HL-60 (cell line): ENCODE data around the gene PRODH2.

ENCODE experiments used
- GABPA ChIP-seq: IDR thresholded peaks from 2 replicates; pipeline ENCODE4 v1.6.1; 2012; ENCODE audit warnings: low read depth
- POLR2AphosphoS5 ChIP-seq: IDR thresholded peaks from 2 replicates; pipeline ENCODE4 v1.6.1; 2012; ENCODE audit warnings: low read depth
- SPI1 ChIP-seq: IDR thresholded peaks from 2 replicates; pipeline ENCODE4 v1.6.1; 2012; ENCODE audit warnings: low read depth, mild to moderate bottlenecking, borderline replicate concordance
- TF ChIP-seq, protein P1 (sequence below): IDR thresholded peaks from one replicate; pipeline ENCODE4 v1.5.1; 2011; ENCODE audit warnings: low read length, control low read depth, inconsistent platforms; ENCODE audit not compliant: insufficient read depth
- TF ChIP-seq, protein P2 (sequence below): IDR thresholded peaks from 2 replicates; pipeline ENCODE4 v1.6.1; 2012; ENCODE audit warnings: low read depth; ENCODE audit not compliant: insufficient replicate concordance

DNA sequence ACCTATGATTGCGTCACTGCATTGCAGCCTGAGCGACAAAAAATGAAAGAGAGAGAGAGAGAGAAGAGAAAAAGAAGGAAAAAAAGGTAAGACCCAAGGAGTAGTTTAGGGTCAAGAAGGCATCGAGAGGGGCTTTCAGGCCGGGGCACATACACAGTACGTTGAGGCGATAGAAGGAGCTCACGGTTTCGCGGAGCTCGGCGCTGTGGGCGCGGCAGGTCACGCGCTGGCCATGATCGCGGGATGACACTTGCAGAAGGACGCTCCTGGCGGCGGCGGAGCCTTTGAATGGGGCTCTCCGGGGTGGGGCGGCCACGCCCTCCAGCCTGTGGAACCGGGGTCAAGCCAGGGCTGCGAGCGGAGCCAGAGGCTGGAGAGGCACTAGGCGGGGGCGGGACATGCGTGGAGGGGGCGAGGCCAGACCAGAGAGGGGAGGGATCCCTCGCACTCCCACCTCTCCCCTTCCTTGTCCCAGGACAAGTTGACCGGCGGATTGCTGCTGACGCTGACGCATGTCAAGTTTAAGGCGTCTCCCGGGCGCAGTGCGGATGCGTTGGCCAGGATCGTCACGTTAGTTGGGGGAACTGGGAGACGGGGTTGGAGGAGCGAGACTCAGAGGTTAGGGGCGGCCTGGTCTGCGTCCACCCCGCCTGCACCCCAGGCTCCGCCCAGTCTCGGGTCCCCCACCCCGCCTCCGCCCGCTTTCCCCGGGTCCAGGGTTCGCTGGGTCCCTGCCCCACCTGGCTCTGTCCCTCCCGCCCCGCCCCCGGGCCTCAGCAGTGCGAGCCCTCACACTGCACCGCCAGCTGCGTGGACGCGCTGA, 32.8 kb upstream of the PRODH2 start:
- TF ChIP-seq, protein P1, sequence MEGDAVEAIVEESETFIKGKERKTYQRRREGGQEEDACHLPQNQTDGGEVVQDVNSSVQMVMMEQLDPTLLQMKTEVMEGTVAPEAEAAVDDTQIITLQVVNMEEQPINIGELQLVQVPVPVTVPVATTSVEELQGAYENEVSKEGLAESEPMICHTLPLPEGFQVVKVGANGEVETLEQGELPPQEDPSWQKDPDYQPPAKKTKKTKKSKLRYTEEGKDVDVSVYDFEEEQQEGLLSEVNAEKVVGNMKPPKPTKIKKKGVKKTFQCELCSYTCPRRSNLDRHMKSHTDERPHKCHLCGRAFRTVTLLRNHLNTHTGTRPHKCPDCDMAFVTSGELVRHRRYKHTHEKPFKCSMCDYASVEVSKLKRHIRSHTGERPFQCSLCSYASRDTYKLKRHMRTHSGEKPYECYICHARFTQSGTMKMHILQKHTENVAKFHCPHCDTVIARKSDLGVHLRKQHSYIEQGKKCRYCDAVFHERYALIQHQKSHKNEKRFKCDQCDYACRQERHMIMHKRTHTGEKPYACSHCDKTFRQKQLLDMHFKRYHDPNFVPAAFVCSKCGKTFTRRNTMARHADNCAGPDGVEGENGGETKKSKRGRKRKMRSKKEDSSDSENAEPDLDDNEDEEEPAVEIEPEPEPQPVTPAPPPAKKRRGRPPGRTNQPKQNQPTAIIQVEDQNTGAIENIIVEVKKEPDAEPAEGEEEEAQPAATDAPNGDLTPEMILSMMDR, result no peak
- TF ChIP-seq GABPA (no peak), POLR2AphosphoS5 (no peak), SPI1 (no peak)
- TF ChIP-seq, protein P2, sequence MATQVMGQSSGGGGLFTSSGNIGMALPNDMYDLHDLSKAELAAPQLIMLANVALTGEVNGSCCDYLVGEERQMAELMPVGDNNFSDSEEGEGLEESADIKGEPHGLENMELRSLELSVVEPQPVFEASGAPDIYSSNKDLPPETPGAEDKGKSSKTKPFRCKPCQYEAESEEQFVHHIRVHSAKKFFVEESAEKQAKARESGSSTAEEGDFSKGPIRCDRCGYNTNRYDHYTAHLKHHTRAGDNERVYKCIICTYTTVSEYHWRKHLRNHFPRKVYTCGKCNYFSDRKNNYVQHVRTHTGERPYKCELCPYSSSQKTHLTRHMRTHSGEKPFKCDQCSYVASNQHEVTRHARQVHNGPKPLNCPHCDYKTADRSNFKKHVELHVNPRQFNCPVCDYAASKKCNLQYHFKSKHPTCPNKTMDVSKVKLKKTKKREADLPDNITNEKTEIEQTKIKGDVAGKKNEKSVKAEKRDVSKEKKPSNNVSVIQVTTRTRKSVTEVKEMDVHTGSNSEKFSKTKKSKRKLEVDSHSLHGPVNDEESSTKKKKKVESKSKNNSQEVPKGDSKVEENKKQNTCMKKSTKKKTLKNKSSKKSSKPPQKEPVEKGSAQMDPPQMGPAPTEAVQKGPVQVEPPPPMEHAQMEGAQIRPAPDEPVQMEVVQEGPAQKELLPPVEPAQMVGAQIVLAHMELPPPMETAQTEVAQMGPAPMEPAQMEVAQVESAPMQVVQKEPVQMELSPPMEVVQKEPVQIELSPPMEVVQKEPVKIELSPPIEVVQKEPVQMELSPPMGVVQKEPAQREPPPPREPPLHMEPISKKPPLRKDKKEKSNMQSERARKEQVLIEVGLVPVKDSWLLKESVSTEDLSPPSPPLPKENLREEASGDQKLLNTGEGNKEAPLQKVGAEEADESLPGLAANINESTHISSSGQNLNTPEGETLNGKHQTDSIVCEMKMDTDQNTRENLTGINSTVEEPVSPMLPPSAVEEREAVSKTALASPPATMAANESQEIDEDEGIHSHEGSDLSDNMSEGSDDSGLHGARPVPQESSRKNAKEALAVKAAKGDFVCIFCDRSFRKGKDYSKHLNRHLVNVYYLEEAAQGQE, result no peak
